ENCODE measurements around the gene BRD8.
A peak's percentile ranks its signal among the peaks of the same experiment; 100 is the strongest.
"Not testable (repeated sequence)": the region's sequence is repeated elsewhere in the genome, so short reads cannot be mapped to it uniquely, and the experiment has no call there.

BRD8 gene

DNA sequence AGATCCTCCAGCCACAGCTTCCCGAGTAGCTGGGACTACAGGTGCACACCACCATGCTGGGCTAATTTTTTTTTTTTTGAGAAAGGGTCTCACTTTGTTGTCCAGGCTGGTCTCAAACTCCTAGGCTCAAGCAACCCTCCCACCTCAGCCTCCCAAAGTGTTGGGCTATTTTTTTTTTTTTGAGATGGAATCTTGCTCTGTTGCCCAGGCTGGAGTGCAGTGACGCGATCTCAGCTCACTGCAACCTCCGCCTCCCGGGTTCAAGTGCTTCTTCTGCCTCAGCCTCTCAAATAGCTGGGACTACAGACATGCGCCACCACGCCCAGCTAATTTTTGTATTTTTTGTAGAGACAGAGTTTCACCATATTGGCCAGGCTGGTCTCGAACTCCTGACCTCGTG is 22.5 kb downstream of the BRD8 start:
- not testable (repeated sequence) for DNase-seq

- no peak for DNase-seq
These were observed 28.9 kb downstream of the BRD8 start for GRCh38 chr5:138149530-138149929.

- DNase-seq = no peak
These were observed 29.6 kb downstream of the BRD8 start for GRCh38 chr5:138148811-138149210.

DNA sequence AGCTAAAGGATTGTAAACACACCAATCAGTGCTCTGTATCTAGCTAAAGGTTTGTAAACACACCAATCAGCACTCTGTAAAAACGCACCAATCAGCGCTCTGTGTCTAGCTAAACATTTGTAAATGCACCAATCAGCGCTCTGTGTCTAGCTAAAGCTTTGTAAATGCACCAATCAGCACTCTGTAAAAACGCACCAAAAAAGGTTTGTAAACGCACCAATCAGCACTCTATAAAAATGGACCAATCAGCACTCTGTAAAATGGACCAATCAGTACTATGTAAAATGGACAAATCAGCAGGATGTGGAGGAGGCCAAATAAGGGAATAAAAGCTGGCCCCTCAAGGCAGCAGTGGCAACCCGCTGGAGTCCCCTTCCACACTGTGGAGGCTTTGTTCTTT is 34.9 kb downstream of the BRD8 start:
- DNase-seq = not testable (repeated sequence)

DNA sequence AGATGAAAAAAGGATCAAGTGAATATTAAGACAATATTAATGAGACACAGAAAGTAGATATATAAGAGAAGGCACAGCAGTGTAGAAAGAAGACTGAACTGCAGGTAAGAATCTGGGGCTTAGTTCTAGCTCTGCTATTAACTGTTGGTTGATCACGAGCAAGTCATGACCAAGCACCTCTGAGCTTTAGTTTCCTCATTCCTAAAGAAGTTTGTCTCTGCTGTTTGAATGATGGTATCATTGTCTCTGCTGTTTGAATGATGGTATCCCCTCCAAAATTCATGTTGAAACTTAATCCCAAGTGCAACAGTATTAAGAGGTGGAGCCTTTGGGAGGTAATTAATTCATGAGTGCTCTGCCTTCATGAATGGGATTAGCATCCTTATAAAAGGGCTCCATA is 36.7 kb downstream of the BRD8 start:
- DNase-seq = no peak

- no peak for DNase-seq
These were observed 38.2 kb downstream of the BRD8 start for GRCh38 chr5:138140268-138140667.

GRCh38 chr5:138139781-138140090 is 38.7 kb downstream of the BRD8 start:
- DNase-seq = no peak

GRCh38 chr5:138138949-138139780 is 39.3 kb downstream of the BRD8 start, which contains the start of gene NME5:
Gene NME5 (minus strand): TSS chr5:138139428. CDS start chr5:138138780, 648 bp downstream.
- peak; percentile 73 for DNase-seq

DNA sequence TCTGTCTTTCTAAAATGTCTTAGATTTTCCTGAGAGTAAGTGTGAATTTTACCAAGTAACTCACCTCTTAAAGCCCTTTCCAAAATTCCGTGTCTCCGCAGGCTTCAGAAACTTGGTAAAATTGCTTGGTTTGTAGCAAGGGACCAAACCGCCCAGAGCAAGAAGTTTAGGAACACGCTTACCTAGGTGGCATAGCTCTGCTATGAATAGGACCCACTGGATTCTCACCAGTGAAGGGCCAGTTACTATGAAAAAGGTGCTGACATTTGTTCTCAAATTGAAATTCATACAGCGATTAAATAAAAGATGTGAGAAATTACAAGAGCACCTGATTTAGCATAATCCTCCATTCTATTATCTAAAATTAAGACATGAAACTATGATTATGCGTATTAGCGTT is 45.9 kb downstream of the BRD8 start:
- no peak for DNase-seq

- DNase-seq = no peak
These were observed 49.1 kb downstream of the BRD8 start for GRCh38 chr5:138129347-138129746.

- no peak for DNase-seq
These were observed 50.1 kb downstream of the BRD8 start for GRCh38 chr5:138128334-138128733.

DNA sequence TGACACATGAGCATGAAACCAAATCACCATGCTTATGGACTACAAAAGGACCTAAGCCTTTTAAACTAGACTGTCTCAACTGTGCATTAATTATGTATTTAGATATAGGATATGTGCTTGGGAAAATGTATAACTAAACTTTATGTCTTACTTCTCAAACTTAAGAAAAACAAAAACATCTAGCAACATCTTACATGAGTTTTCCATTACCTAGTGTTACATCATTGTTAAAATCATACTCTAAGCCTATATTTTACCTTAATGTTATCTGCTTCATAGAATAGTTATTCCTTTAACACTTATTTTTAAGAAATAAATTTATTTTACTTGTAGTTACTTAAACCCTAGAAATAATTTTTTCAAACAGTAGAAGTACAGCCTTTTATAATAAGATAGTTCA is 63.2 kb downstream of the BRD8 start:
- no peak for DNase-seq

DNA sequence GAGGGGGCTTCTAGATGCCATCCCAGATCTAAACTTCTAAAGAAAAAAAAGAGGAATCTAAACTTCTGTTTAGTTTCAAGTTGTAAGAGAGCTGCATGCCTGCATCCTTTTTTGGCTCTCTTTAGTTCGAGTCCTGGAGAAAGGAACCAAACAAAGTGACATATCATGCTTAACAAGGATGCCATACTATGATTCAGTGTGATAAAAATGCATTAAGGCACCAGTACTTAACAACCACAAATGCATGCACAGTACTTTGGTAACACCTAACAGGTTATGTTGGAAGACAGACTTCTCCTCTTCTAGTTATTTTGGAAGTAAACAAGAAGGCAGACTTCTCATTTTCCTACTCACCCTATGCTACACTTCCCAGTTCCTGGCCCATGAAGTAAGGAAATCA is 66.5 kb downstream of the BRD8 start:
- no peak for DNase-seq

DNA sequence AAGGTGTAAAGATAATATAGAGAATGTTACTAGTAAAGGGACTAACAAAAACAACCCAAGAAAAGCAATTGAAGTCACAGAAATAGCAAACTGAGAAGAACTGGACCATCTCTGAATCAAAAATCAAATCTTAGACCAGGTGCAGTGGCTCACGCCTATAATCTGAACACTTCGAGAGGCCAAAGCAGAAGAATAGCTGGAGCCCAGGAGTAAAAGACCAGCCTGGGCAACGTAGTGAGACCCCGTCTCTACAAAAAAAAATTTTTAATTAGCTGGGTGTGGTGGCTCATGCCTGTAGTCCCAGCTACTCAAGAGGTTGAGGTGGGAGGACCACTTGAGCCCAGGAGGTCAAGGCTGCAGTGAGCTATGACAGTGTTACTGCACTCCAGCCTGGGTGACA is 67.2 kb downstream of the BRD8 start:
- no peak for DNase-seq

- DNase-seq = no peak
These were observed 68.0 kb downstream of the BRD8 start for GRCh38 chr5:138110266-138110963.

- DNase-seq = no peak
These were observed 68.8 kb downstream of the BRD8 start for GRCh38 chr5:138109463-138110265.

DNA sequence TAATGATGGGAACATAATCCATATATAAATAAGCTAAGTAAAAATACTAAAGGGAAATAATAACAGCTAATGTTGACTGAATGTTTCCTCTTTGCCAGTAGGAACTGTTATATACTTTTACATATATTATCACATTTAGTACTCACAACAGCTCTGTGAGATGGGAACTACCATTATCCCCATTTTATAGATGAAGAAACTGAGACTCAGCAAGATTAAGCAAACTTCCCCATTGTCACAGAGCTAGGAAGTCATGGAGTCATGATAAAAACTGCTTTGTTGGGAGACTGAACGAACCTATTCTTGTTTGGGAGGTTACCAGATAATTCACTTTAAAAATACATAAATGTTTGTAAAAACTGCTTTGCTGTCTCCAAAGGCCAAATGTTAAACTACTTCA is 71.2 kb downstream of the BRD8 start:
- DNase-seq = no peak

- DNase-seq = no peak
These were observed 72.7 kb downstream of the BRD8 start for GRCh38 chr5:138105709-138106108.

GRCh38 chr5:138103319-138103637 is 75.2 kb downstream of the BRD8 start:
- DNase-seq = no peak

DNA sequence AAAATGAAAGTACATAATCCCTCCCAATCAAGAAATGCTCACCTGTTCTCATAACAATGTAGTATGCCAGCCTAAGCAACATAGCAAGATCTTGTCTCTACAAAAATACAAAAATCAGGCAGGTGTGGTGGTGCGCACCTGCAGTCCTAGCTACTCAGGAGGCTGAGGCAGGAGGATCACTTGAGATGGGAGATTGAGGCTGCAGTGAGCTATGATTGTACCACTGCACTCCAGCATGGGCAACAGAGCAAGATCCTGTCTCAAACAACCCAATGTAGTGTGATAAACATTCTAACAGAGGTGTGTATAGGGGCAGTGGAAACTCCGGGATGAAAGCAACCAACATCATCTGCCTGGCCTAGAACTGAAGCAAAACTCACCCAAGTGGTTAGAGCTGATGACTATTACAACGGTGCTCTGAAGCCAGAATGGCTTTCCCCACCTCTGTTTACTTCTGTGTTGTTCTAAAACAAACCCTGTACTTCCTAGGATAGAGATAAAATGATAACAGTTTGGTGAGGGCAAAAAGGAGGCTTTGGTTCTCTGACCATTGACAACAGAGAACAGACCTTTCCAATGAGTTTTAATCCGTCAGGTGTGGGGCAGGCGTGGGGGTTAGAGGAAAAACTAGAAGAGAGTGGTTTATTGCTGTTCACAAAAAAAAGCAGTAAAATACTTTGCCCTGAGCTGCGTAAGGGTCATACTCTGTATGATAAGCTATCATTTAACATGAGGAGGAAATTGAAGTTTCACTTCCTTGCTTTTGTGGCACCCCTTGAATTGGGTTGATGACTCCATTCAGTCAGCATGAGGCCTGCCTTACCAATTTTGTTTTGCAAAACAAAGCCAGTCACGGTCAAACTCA is 75.7 kb downstream of the BRD8 start:
- DNase-seq = no peak

DNA sequence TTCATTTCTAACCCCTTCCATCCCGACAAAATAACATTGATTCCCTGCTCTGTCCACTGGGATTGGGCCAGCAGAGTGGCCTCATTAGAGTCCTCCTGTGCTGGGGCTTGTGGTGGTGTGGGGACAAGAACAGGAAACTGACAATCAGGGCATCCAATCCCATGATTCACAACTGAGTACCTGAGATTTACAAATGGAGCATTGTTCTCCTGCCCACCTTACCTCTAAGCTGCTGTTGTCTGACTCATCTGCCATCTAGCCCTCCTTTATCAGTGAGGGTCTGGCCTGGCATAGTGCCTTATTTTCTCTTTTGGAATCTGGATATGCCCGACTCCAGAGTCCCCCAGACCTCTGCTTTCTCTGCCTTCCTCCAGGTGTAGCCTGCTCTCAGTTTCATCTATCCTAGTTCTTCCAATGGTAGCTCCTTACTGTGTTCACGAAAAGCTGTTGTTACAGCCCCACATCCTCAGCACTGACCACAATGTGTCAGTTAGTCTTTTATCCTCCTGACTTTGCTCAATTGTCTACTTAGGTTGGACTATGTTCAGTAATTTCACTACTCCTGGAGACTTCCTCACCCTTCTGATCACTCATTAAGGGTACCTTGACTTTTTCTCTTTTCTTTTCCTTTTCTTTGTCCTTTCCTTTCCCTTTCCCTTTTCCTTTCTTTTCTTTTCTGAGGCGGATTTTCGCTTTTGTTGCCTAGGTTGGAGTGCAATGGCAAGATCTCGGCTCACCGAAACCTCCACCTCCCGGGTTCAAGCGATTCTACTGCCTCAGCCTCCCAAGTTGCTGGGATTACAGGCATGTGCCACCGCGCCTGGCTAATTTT is 81.2 kb downstream of the BRD8 start:
- DNase-seq = no peak

GRCh38 chr5:138096363-138096762 is 82.1 kb downstream of the BRD8 start:
- no peak for DNase-seq
